Hepatocyte (in vitro differentiated cells): ENCODE results near the gene CES5A.
"Not testable (repeated sequence)": the region's sequence is repeated elsewhere in the genome, so short reads cannot be mapped to it uniquely, and the experiment has no call there.

Source experiments
- EZH2 ChIP-seq: fragments of 200-600 bp; sonication (generic); IDR thresholded peaks from 2 replicates; pipeline ENCODE4 v1.6.1; 2016; ENCODE audit warnings: antibody characterized with exemption, mild to moderate bottlenecking, borderline replicate concordance
- EZH2phosphoT487 ChIP-seq: fragments of 200-600 bp; sonication (generic); IDR thresholded peaks from one replicate; pipeline ENCODE4 v1.6.1; 2018; ENCODE audit warnings: antibody characterized with exemption, mild to moderate bottlenecking, low read depth, moderate library complexity; ENCODE audit not compliant: unreplicated experiment, severe bottlenecking
- TF ChIP-seq, protein P1 (sequence below): fragments of 200-600 bp; sonication (generic); IDR thresholded peaks from 2 replicates; pipeline ENCODE4 v1.5.1; 2016; ENCODE audit warnings: antibody characterized with exemption, mild to moderate bottlenecking; ENCODE audit not compliant: poor library complexity

GRCh38 chr16:55805104-55805503 is 70.1 kb downstream of the CES5A start:
- TF ChIP-seq, protein P1, sequence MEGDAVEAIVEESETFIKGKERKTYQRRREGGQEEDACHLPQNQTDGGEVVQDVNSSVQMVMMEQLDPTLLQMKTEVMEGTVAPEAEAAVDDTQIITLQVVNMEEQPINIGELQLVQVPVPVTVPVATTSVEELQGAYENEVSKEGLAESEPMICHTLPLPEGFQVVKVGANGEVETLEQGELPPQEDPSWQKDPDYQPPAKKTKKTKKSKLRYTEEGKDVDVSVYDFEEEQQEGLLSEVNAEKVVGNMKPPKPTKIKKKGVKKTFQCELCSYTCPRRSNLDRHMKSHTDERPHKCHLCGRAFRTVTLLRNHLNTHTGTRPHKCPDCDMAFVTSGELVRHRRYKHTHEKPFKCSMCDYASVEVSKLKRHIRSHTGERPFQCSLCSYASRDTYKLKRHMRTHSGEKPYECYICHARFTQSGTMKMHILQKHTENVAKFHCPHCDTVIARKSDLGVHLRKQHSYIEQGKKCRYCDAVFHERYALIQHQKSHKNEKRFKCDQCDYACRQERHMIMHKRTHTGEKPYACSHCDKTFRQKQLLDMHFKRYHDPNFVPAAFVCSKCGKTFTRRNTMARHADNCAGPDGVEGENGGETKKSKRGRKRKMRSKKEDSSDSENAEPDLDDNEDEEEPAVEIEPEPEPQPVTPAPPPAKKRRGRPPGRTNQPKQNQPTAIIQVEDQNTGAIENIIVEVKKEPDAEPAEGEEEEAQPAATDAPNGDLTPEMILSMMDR: not testable (repeated sequence)
- TF ChIP-seq EZH2, EZH2phosphoT487: not testable (repeated sequence)
